ENCODE measurements around the gene SKOR2.

Gene SKOR2

DNA sequence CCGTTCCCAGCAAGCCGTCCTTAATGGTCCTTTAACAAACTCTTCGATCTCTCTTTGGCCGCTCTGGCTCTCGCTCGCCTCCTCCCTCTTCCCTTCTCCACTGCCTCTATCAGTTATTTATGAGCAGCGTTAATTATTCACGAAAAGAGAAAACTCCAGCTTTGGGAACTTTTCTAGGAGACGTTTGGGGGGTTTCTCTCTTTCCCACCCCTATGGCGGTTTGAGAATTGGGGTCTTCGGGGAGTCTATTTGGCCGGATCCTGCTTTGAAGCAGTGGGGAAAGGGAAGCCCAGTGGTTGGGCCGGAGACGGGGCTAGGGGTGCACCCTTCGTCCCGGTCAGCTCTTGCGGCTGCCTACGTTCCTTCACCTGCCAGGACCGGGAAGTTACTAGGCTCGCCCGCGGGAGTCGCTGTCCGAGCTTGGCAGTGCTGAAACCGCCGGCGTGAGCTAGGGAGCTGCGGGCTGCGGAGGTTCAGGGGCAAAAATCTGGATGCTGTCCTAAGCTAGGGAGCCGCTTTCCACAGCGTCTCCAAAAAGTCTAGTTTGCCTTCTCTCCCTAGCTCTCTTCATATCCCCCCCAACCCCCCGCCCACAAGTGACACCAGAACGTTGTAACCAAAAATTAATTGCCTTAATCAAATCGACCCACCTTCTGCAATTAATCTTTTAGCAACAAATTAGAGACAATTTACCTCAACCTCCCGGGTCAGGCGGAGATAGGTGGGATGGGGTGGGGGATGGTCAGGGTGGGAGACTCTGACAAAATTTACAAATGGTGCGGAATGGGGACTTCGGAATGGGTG lies 8.9 kb upstream of the SKOR2 start:
- DNase-seq: peak in 6 of 51 donors; percentile 1 to 19 (median 5)

DNA sequence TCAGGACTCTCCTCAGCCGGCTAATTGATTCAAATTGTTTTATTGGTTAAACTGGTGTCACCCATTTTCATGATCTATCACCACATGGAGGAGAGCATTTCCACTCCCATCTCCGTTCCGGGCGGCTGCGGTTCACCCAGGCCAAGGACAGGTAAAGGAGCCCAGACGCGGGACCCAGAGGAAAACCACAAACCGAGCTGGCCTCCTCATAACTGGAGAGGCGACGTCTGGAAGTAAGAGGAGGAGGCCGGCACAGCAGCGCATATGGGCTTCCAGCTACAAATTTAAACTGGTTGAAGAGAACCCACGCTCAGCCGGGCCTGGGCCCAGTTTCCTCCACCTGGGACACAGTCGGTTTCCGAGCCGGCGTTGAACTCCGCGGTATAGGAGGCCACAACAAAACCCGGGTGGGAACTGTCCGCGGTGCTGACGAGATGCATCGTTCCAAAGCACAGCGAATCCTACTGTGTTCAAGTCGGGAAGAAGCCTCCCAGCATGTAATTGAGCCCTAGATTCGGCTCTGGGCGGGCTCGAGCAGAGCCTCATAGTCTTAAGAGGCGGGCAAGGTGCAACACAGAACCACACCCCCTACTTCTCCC lies 3.0 kb upstream of the SKOR2 start:
- peak in 7 of 51 donors; percentile 2 to 36 (median 6) for DNase-seq

DNA sequence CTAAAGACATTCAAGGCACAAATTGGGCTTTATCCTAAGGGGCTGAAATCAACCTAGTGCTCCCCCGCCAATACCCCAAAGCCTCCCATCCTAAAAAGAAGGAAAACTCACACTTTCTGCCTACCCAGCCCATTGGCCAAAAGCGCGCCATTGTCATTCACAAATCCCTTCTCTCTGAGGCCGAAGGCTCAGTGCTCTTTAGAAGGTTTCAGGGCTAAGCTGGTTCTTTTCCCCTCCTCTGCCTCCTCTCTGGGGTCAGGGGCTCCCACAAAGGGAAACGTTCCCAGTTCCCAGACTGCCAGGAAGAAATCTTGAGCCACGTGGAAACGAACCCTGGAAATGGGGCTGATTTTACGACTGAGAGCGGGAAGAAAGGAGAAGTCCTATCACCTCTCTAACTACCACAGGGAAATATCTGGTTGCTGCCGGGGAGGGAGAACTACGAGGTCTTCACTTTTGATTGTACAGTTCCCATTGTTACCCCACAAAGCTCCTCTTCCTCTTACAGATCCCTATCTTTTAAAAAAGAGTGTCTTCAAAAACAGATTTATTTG lies 1.7 kb upstream of the SKOR2 start:
- no peak for DNase-seq

DNA sequence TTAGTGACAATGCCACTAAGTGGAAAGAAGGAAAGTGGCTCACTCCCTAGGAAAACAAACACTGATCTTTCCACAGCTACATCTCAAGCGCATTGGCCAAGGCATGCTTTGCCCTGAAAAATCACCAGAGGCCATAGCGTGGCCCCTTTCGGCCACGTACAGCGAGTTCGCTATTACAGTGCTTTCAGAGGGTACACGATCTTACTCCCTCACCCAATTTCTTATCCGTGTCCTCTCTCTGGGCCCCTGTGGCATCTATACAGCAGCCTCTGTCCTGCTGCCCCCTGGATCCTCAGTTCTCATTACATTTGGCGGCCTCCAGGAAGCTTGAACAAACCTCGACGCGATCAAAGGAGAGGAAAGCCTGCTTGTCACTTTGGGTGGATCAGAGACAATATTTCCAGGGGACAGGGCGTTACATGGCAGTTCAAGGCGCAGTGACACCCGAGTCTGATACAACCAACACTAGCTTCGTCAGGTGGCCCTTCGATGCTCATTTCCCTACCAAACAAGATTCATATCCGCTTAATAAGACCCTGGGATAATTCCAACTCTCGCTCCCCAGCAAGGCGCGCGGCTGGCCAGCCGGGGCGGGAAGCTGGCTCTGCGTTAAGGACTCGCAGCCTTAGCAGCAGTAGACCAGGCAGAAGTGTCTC lies 941 bp downstream of the SKOR2 start:
- DNase-seq: no peak

DNA sequence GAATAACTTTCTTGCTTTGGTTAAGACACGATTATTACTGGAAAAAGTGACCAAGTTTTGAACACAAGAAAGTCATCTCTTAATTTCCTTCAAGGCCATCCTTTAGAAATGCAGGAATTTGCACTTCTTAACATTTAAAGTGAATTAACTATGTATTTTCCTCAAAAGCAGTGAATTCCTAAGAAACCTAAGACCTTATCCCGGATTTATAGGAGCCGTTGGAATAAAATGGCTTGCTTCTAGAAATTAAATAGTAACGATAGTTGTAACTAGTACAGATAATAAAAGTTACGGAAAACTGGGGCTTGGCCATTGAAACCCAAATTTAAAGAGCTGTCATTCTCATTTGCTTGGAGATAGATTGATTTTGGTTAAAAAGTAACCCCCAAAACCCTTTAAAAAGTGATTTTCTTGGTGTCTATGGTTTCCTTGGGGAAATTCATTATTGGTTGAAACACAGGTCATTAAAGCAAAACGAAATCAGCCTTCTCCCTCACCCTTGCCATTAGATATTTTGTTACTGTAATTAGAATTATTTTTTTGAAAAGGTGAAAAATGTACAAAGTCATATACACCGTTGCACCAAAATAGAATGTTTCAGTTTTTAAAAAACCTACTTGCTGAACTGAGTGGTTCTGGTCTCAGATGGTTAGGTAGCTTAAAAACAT lies 2.0 kb downstream of the SKOR2 start:
- no peak for DNase-seq

DNA sequence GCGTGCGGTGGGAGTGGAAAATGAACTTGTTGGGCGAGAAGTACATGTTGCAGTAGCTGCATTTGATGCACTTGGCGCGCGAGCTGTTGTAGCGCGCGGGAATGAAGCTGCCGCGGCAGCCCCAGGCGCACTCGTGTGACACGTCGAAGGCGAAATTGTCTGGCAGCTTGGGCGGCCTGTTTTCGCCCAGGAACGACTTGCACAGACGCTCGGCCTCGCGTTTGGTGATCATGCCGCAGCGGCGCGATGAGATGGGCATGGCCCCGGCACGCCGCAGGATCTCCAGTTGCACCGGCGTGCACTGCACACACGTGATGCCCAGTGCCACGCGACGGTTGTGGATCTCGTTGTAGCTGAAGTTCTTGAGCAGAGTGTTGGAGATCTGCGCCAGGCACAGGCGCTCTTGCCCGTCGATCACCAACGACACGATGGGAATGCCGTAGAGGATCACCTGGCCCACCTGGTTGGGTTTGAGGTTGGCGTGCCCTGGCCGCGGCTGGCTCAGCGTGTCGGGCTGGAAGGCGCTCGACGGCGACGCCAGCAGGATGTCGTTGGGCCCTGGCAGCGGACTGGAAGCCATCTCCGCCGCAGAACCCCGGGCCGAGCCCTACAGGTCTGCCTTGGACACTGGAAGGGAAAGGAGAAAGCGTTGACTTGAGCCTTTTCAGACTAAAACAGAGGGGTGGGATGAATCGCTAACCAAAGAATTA lies 2.7 kb downstream of the SKOR2 start:
- DNase-seq: no peak

DNA sequence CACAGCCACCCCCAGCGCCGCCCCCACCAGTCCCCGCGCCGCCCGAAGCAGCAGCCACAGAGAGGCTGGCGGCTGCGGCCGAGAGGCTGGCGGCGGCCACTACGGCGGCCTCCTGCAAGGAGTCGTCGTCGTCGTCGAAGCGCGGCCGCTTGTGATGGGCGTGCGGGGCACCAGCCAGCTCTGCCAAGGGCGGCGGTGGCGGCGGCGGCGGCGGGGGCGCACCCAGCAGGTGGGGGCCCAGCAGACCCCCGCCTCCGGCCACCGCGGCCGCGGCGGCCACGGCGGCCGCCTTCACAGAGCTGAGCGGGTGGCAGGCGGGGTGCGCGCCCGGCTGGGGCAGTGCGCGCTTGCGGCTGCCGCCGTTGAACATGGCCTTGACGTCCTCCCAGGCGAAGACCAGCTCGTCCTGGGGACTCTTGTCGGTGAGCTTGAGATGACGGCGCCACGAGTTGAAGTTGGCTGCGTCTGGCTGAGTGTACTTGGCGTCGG lies 3.3 kb downstream of the SKOR2 start:
- DNase-seq: no peak

DNA sequence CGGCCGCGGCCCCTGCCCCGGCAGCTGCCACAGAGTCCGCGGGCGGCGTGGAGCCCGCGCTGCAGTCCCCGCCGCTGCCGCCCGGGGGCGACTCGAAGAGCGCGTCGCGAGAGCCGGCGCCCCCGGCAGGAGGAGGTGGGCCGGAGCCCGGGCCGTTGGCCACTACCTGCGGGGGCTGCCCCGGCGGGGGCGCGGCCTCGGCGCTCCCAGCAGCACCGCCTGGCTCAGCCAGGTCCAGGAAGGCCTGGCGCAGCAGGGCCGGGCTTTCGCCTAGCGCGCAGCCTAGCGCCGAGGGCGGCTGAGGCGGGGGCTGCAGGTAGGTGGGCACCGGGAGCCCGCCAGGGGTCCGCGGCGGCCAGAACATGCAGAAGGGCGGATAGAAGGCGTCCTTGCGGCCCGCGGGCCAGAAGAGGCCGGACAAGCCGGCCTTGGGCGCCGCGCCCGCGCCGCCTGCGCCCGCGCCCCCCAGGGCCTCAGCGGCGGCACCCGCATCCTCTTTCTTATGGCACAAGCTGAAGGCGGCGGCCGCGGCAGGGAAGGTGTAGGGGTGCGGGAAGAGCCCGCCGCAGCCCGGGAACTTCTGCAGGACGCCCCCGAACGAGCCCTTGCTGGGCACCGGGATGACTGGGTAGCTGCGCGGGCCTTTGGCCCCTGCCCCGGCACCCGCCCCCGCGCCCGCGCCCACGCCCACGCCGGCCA lies 3.9 kb downstream of the SKOR2 start:
- DNase-seq: no peak

DNA sequence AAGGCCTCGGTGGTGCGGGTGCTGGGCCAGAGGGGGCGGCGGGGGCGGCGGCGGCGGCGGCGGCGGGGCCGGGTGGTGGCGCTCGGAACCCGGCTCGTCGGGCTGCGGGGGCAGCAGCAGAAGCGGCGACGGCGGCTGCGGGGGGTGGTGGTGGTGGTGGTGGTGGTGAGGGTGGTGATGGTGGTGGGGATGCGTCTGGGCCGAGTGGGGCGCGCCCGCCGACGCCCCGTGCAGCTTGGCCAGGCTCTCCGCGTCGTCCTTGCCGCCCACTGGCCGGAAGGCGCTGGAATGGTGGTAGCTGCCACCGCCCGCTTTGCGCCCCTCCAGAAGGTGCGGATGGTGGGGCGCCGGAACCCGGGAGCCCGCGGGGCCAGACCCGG lies 4.4 kb downstream of the SKOR2 start:
- no peak for DNase-seq

DNA sequence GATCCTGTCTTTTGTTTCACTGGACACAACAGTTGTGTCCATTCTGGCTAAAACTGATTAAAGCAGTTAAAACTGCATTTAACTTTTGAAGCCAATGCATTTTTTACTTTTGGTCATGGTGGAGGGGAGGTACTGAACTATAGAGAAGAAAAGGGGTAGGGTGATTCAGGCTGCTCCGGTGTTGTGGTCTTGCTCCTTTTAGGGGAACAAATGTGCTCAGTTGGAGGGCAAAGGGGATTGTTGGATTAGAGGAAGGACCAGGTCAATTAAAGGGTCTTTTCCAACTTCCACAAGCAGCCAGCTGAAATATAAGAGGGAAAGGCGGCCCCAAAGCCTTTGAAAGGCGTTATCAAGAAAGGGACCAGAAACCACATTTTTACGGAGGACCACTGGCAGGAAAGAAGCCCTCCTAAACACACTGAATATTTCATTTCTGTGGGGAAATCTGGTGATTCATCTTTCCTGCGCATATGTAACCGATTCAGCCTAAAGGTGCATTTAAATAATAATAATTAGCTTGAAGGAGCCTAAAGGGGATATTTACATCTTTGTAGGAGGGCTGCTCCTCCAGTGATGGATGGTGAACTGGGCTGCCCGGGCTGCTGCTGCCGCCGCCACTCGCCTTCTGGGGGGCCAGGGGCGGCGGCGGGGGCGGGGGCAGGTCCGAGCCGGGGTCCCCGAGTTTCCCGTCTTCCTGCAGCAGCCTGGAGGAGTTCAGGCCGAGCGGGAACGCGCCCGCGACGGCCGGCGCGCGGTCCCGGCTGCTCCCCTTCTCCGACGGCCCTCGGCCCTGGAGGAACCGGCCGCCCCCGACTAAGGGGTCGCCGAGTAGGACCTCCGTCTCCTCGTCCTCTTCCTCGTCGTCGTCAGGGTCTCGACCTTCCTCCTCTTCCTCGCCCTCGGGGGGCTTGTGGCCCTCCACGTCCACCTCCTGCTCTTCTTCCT lies 5.2 kb downstream of the SKOR2 start:
- DNase-seq: no peak

DNA sequence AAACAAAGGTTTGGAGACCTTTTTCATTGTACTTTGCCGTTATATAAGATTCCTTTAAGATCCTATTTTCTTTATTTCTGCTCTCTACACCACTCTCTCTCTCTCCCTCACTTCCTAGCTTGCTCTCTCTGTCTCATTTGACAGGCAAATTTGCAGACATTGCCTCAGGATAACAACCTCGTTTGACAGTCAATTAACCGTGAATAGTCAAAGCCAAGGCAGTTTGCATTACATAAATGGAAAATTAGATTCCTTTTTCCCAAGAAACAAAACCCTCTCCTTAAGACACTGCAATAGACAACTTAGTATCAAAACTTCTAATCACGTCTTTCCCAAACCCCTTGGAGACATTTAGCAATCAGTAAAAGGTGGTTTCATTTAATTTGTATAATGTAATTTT lies 7.4 kb downstream of the SKOR2 start:
- no peak for DNase-seq

DNA sequence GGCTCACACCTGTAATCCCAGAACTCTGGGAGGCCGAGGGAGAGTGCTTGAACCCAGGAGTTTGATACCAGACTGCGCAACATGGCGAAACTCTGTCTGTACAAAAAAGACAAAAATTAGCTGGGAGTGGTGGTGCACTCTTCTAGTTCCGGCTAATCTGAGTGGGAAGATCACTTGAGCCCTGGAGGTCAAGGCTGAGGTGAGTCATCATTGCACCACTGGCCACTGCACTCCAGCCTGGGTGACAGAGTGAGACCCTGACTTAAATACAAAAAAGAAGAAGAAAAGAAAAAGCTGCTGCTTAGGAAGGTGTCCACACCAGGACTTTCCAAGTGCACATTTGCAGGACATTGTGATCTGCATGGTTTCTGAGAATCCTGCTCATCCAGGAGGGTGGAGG lies 16.4 kb downstream of the SKOR2 start:
- DNase-seq: no peak

DNA sequence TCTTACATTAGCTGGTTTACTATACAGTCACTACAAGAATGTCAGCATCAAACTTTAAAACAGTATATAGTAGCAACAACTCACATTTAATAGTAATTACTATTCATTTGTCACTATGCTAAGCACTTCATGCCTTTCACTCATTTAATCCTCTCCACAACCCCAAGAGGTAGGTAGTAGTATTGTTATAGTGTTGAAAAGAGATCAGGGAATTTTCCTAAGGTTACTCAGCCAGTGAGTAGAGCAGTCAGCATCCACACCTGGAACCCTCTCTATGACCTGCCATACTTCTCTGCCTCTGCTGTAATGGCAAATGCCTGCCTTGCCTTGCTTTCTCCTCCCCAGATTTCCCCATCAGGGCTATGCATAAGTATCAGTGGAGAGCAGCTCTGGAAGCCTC lies 24.8 kb downstream of the SKOR2 start:
- no peak for DNase-seq

DNA sequence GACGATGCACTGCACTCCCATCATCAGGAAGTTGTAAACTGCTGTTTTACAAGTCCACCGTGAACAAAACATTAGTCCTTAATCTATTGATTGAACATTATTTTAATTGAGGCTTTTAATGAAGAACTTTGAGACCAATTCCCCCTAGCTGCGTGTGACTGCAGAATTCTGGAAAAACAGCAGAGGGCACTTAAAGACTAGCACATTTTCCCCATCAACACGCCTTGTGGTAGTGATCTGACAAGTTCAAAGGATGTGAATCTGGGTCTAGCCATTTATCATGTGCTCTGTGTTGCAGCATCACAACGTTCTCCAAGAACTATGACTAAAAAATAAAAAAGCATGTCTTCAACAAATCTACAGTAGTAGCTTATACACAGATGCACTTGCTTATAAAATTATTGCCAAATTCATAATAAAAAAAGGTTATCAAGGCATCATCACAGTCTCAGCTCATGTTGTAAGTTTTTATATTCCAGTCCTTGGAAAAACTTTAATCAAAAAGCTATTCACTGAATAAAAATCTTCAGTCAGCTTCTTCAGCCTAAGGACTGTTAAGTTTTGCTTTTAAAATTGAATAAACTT lies 35.8 kb downstream of the SKOR2 start:
- DNase-seq: peak in 19 of 51 donors; percentile 0 to 54 (median 9)

DNA sequence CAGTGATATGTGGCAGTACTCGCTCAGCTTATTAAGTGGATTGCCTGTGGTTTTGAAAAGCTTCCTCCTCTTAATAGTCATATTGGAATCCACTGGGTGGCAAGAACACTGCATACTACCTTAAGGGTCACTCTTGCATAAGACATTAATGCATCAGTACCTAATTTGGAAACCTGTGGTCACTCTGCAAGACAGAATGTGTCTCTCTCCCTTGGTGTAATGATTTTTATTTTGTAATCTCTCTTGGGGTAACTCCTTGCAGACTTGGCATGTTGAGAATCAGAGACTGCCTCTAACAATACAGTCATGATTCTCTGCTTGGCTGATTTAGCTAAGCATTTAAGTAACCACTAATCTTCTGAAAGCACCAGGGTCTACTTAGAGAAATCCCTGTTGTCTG lies 42.3 kb downstream of the SKOR2 start:
- DNase-seq: no peak

DNA sequence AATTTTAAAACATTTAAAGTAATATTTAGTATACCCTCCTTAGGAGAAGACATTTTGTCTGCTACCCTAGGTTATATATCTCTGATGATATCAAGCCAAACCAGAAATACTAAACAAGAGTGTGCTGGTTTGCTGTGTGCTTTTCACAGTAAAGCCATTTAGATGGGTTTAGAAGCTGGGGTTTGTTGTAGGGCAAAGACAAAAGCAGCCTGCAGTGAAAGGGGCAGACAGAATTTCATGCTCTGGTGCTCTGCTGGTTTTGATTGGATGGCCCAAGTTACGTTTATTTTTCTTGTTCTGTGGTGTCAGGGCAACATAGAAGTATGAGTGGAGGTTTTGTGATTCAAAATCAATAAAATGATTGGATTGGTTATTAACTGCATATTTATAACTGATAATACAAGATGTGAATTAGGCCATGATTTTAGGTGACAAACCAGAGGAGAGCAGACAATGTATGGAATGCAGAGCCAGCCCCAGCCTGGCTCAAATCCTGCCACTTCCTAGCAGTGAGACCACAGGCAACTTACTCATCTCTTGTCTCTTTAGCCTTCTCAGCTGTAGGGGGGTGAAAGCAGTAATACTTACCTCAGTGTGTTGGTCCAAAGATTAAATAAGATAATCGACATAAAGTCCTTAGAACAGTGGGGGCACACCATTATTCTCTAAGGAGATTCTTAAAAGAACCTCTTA lies 44.4 kb downstream of the SKOR2 start:
- no peak for DNase-seq

DNA sequence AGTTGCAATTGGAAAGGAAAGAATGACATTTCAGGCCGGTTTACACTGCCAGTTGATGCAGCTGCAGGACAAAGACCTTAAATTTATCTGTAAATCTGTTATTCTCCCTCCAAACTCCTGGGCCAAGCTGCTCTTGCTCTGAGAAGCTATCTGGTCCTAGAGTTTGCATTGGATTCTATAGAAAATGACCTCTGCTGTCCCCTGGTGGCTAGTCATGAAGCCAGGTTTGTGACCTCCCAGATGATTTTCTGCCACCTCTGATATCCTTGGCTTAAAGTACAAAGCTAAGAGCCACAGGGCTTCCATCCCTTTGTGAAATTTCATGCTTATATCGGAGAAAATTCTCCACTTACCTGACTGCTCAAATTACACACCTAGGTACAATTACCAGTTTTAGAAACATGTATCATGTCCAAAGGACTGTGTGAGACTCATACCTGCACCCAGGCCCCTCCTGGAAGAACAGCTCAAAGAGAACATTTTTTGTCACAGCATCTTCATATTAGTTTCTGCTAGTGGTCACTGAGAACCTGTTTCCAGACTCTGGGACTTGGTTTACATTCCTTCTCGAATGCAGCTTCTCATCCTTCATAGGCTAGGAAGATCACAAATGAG lies 46.4 kb downstream of the SKOR2 start:
- DNase-seq: peak in 9 of 51 donors; percentile 1 to 30 (median 15)
